Endothelial cell of umbilical vein (primary cell): Measurements from ENCODE around the gene ZC3H18. TPM values are rescaled to one million over a fixed set of nuclear protein-coding genes. Genes with fewer than 3 reads are reported as not detected.

ENCODE experiments used
- BruUV-seq: library from RNA; stranded (reverse); fragments of 400-500 nt; replicated peaks from 2 replicates; lab custom pipeline; 2021; lab: Mats Ljungman, UMichigan
- CTCF ChIA-PET: fragments of 300-600, 350-600 bp; sonication (Branson Sonifier 250); formaldehyde crosslinking; loops from one replicate; lab custom pipeline; 2021; ENCODE audit warnings: antibody characterized with exemption, inconsistent platforms; lab: Charles Lee
- POLR2A ChIA-PET: fragments of 300-600, 350-600 bp; sonication (Branson Sonifier 250); formaldehyde crosslinking; loops from one replicate; lab custom pipeline; 2021; ENCODE audit warnings: antibody characterized with exemption, inconsistent platforms; lab: Charles Lee
- DNase-seq: peaks from one replicate; pipeline ENCODE4 v3.0.0-alpha.2; 2011; ENCODE audit warnings: low read depth, low spot score
- FAIRE-seq: peaks from 2 replicates; lab custom pipeline; 2011; peaks lifted over from hg19 to GRCh38; lab: Jason Lieb, UNC
- H2AFZ ChIP-seq: 2 replicates; pipeline ENCODE4 v1.6.0; 2012; ENCODE audit warnings: low read depth, low read length, control low read depth, inconsistent platforms
- H3K27ac ChIP-seq: 2 replicates; pipeline ENCODE4 v1.5.1; 2011; ENCODE audit warnings: low read depth, mild to moderate bottlenecking, control low read depth, low read length, moderate library complexity; ENCODE audit not compliant: insufficient read depth
- H3K27me3 ChIP-seq, 2 experiments: 2 replicates each; pipeline versions ENCODE4 v1.6.0 to v1.6.1; 2011; ENCODE audit warnings: low read length in 2 of 2, mixed read lengths in 1 of 2; ENCODE audit not compliant: control insufficient read depth in 2 of 2, insufficient read depth in 2 of 2
- H3K36me3 ChIP-seq, 2 experiments: 2 replicates in 1 of 2; 3 replicates in 1 of 2; pipeline ENCODE4 v1.5.1; 2011; ENCODE audit warnings: low read length in 2 of 2, mild to moderate bottlenecking in 1 of 2, moderate library complexity in 1 of 2; ENCODE audit not compliant: control insufficient read depth in 2 of 2, insufficient read depth in 2 of 2; ENCODE audit errors: extremely low read depth in 1 of 2
- H3K4me1 ChIP-seq: 3 replicates; pipeline ENCODE4 v1.5.1; 2011; ENCODE audit warnings: mild to moderate bottlenecking, low read length; ENCODE audit not compliant: control insufficient read depth, insufficient read depth; ENCODE audit errors: extremely low read depth
- H3K4me2 ChIP-seq: 2 replicates; pipeline ENCODE4 v1.6.1; 2011; ENCODE audit warnings: low read length, control low read depth, mixed read lengths; ENCODE audit not compliant: insufficient read depth
- H3K4me3 ChIP-seq, 3 experiments: fragments of 200-600 bp in 1 of 3; sonication (generic), shearing (Covaris generic) in 1 of 3; replicated peaks in 1 of 3; 2 replicates each; pipeline ENCODE4 v1.5.1; 2011 to 2016; ENCODE audit warnings: control low read depth in 3 of 3, low read length in 3 of 3, mild to moderate bottlenecking in 2 of 3, inconsistent platforms in 1 of 3, low read depth in 1 of 3, moderate library complexity in 1 of 3; ENCODE audit not compliant: insufficient read depth in 1 of 3
- H3K79me2 ChIP-seq: 2 replicates; pipeline ENCODE4 v1.6.0; 2012; ENCODE audit warnings: low read length, inconsistent platforms; ENCODE audit not compliant: control insufficient read depth, insufficient read depth
- H3K9ac ChIP-seq: replicated peaks from 2 replicates; pipeline ENCODE3; 2011; ENCODE audit warnings: low read length, control low read depth; ENCODE audit not compliant: insufficient read depth; ENCODE audit errors: extremely low read depth
- H3K9me1 ChIP-seq: replicated peaks from 3 replicates; pipeline ENCODE4 v1.6.0; 2011; ENCODE audit warnings: mild to moderate bottlenecking, low read length; ENCODE audit not compliant: control insufficient read depth, insufficient read depth; ENCODE audit errors: extremely low read depth
- H3K9me3 ChIP-seq: replicated peaks from 2 replicates; pipeline ENCODE4 v1.5.1; 2012; ENCODE audit warnings: low read length, inconsistent platforms; ENCODE audit not compliant: control insufficient read depth, insufficient read depth
- H4K20me1 ChIP-seq: replicated peaks from 2 replicates; pipeline ENCODE3; 2011; ENCODE audit warnings: mild to moderate bottlenecking, low read length; ENCODE audit not compliant: control insufficient read depth, insufficient read depth; ENCODE audit errors: extremely low read depth
- EZH2 ChIP-seq: IDR thresholded peaks from 2 replicates; pipeline ENCODE4 v1.6.1; 2012; ENCODE audit warnings: borderline replicate concordance, low read depth, mild to moderate bottlenecking, moderate library complexity, low read length, inconsistent platforms; ENCODE audit not compliant: severe bottlenecking
- FOS ChIP-seq: IDR thresholded peaks from 2 replicates; pipeline ENCODE4 v1.6.1; 2011; ENCODE audit warnings: mild to moderate bottlenecking, low read length, moderate library complexity, borderline replicate concordance; ENCODE audit not compliant: insufficient read depth
- GATA2 ChIP-seq: IDR thresholded peaks from 2 replicates; pipeline ENCODE4 v1.7.0; 2011; ENCODE audit warnings: low read depth, mild to moderate bottlenecking, moderate library complexity, mixed read lengths, low read length; ENCODE audit not compliant: insufficient read length, insufficient read depth
- POLR2AphosphoS5 ChIP-seq: IDR thresholded peaks from 2 replicates; pipeline ENCODE4 v1.6.1; 2012; ENCODE audit warnings: low read depth, mild to moderate bottlenecking, control low read depth, low read length, moderate library complexity; ENCODE audit not compliant: insufficient read depth
- dilution Hi-C: fragments of 300-500 bp; cut with MboI; formaldehyde crosslinking; loops from one replicate; pipeline ENCODE4 v1.15.0; 2019; ENCODE audit warnings: low sequenced_read_pairs; ENCODE audit not compliant: extremely low pct_ligation_motif_present
- intact Hi-C: fragments of 100-400 bp; cut with micrococcal nuclease; formaldehyde crosslinking; loops from one replicate; pipeline ENCODE4 v1.10.0; 2022
- polyA plus RNA-seq, 4 experiments: library from polyadenylated mRNA; depleted of rRNA in 3 of 4; stranded (reverse) in 3 of 4; unstranded in 1 of 4; fragments of >200 nt; gene quantifications; 2 replicates each; pipeline versions ENCODE4 v1.2.1 to v1.2.3, GENCODE V29; 2011 to 2012; ENCODE audit warnings: missing spikeins in 1 of 4
- total RNA-seq: library from RNA; stranded (reverse); gene quantifications from 2 replicates; pipeline ENCODE4 v1.2.3, GENCODE V29; 2021
- TF ChIP-seq, protein P1 (sequence below): IDR thresholded peaks from 2 replicates; pipeline ENCODE4 v1.6.1; 2011; ENCODE audit not compliant: insufficient read depth, insufficient read length
- TF ChIP-seq, protein P2 (sequence below), 2 donors: IDR thresholded peaks; 1 replicate in 1 of 2; 2 replicates in 1 of 2; pipeline ENCODE4 v1.5.1; 2011; ENCODE audit warnings: low read length in 2 of 2, mild to moderate bottlenecking in 2 of 2, moderate library complexity in 2 of 2, control low read depth in 1 of 2, inconsistent platforms in 1 of 2, low read depth in 1 of 2; ENCODE audit not compliant: insufficient read depth in 1 of 2; ENCODE audit errors: extremely low read depth in 1 of 2

The ZC3H18 gene
- total and polyA plus RNA-seq, 2 donors (not counting 3 experiments of a cell fraction or from before 2014, with no cell fraction given) = 12.1 to 52.8 TPM

DNA sequence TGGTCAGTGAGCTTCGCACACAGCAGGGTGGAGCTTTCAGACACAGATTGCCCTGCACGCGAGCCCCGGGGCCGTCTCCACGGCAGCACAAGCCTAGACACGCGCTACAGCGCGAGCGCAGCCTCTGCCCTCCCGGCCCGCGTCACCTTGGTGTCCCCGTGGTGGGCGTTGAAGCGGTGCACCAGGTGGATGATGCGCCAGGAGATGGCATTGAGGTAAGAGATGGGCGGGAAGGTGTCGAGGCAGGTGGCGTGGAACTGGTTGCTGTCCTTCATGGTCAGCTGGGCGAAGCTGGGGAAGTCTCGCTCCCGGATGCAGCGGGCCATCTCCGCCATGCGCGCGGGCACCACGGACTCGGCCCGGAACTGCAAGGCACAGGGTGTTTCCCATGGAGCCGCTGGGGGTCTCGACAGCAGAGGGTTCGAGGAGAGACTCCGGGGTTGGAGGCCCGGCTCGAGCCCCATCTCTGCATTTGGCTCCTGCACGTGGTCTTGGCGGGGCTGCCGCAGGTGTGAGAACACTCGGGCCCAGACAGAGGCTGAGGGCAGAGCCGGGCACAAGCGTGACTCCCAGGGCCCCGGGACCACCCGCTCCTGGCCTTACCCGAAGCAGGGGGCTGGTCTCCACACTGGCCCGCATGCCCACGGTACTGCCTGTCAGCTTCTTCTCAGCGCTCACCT, 85.0 kb downstream of the ZC3H18 start:
- dilution Hi-C loops = no loop called here
- Histone ChIP-seq H3K27me3 (no peaks in the 10 kb centered on the region), H3K36me3 (peaks cover 7 to 17% of the 10 kb centered on the region in 2 experiments), H3K9ac (no peak overlapping the region), H3K4me2 (no peak overlapping the region), H3K9me1 (no peaks in the 10 kb centered on the region), H3K4me1 (peaks cover 10% of the 10 kb centered on the region), H3K79me2 (peaks cover 17% of the 10 kb centered on the region), H4K20me1 (no peaks in the 10 kb centered on the region), H3K27ac (no peak overlapping the region), H2AFZ (no peak overlapping the region), H3K4me3 (no peak overlapping the region), H3K9me3 (no peaks in the 10 kb centered on the region)
- intact Hi-C loops = no loop called here
- BruUV-seq = no TSS peak
- DNase-seq = no peak
- ChIA-PET POLR2A (no interaction called here), CTCF (no interaction called here)
- FAIRE-seq = no peak
- no peak for TF ChIP-seq FOS
- TF ChIP-seq POLR2AphosphoS5 = no peak

DNA sequence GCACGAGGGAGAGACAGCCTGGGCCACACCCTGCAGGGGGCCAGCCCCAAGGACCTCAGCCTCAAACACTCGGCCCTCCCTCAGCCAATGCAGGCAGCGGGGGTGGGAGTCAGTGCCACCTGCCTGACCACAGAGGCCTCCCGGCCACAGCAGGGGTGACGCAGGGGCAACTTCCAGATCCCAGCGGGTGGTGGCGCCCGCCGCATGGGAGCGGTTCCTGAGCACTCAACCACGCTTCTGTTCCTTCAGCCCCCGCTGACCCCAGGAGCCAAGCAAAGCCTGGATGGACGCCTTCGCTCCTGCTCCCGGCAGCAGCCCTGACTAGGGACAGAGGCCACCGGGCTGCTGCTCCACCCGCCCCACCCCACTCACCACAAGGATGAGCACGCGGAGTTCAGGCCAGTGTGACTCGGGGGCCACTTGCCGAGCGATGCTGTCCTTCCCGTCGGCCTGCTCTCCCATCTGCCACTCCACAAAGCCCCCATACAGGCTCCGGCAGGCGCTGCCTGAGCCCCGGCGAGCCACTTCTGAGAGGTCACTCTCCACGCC, 85.6 kb downstream of the ZC3H18 start:
- intact Hi-C loops = no loop called here
- Histone ChIP-seq H4K20me1 (no peaks in the 10 kb centered on the region), H3K4me3 (no peak overlapping the region), H3K27me3 (no peaks in the 10 kb centered on the region), H3K9me1 (no peaks in the 10 kb centered on the region), H3K9ac (no peak overlapping the region), H3K27ac (no peak overlapping the region), H3K9me3 (no peaks in the 10 kb centered on the region), H2AFZ (no peak overlapping the region), H3K36me3 (peaks cover 7 to 17% of the 10 kb centered on the region in 2 experiments), H3K4me1 (peaks cover 9% of the 10 kb centered on the region), H3K4me2 (no peak overlapping the region), H3K79me2 (peaks cover 21% of the 10 kb centered on the region)
- dilution Hi-C loops = no loop called here
- no TSS peak for BruUV-seq
- FAIRE-seq (no peak), DNase-seq (no peak)
- ChIA-PET CTCF (no interaction called here), POLR2A (no interaction called here)
- no peak for TF ChIP-seq POLR2AphosphoS5
- TF ChIP-seq EZH2 = no peak
- no peak for TF ChIP-seq GATA2
- TF ChIP-seq, protein P1, sequence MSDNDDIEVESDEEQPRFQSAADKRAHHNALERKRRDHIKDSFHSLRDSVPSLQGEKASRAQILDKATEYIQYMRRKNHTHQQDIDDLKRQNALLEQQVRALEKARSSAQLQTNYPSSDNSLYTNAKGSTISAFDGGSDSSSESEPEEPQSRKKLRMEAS = no peak
- TF ChIP-seq, protein P2, sequence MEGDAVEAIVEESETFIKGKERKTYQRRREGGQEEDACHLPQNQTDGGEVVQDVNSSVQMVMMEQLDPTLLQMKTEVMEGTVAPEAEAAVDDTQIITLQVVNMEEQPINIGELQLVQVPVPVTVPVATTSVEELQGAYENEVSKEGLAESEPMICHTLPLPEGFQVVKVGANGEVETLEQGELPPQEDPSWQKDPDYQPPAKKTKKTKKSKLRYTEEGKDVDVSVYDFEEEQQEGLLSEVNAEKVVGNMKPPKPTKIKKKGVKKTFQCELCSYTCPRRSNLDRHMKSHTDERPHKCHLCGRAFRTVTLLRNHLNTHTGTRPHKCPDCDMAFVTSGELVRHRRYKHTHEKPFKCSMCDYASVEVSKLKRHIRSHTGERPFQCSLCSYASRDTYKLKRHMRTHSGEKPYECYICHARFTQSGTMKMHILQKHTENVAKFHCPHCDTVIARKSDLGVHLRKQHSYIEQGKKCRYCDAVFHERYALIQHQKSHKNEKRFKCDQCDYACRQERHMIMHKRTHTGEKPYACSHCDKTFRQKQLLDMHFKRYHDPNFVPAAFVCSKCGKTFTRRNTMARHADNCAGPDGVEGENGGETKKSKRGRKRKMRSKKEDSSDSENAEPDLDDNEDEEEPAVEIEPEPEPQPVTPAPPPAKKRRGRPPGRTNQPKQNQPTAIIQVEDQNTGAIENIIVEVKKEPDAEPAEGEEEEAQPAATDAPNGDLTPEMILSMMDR (IDR thresholded peaks at IDR 0.05; ENCODE audit: extremely low read depth in 1 of 2, insufficient read depth in 1 of 2, low read depth in 1 of 2, low read length in 2 of 2) = no peak
